Adrenal gland (tissue), 5 donors: ENCODE data around the gene COMT.

Source experiments
- CTCF ChIP-seq, 6 experiments: fragments of 450-650 bp in 4 of 6; fragments of 200-600 bp in 2 of 6; sonication (generic) in 1 of 6; IDR thresholded peaks; 1 replicate in 5 of 6; 2 replicates in 1 of 6; pipeline versions ENCODE4 v1.5.1 to v1.8.0; 2016 to 2021; ENCODE audit warnings: antibody characterized with exemption in 6 of 6, mild to moderate bottlenecking in 2 of 6, moderate library complexity in 1 of 6
- POLR2A ChIP-seq, 2 donors: fragments of 450-650 bp; IDR thresholded peaks; one replicate each; pipeline ENCODE4 v1.6.1; 2017; ENCODE audit warnings: antibody characterized with exemption in 2 of 2, mild to moderate bottlenecking in 2 of 2, moderate library complexity in 1 of 2
- donor health status: DM: no; HTN: no; CAD: no.

- peak in 1 of 6 experiments; percentile 25 for TF ChIP-seq CTCF (IDR thresholded peaks at IDR 0.05)
- TF ChIP-seq POLR2A (IDR thresholded peaks at IDR 0.05) = no peak
Measured at GRCh38 chr22:19948057-19948760, 6.6 kb downstream of the COMT start.
